Amniotic stem cell (primary cell): ENCODE data around the gene CD200.
"Not testable (repeated sequence)": the region's sequence is repeated elsewhere in the genome, so short reads cannot be mapped to it uniquely, and the experiment has no call there.

Experiments used
- DNase-seq: peaks from one replicate; lab custom pipeline; 2025; lab: John Stamatoyannopoulos, UW

CD200 gene

GRCh38 chr3:112390783-112391641 is 58.1 kb downstream of the CD200 start:
- peak; percentile 37 for DNase-seq

DNA sequence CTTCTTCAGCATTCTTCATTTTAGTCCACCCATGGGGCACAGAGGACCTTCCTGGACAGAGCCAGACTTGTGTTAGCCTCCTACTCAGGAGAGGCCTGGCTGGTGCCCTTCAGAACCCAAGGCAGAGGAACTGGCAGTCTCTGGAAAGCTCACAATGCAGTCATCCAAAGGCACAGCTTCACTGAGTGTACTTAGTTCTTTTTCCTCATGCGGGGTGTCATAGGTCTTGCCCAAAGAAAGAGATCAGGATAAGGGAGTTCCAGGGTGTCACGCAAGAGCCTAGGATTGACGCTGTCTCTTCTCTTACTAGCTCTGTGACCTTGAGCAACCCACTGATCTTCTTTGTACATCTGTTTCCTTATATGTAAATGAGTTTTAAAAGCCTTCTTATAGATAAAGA is 58.7 kb downstream of the CD200 start:
- no peak for DNase-seq

DNA sequence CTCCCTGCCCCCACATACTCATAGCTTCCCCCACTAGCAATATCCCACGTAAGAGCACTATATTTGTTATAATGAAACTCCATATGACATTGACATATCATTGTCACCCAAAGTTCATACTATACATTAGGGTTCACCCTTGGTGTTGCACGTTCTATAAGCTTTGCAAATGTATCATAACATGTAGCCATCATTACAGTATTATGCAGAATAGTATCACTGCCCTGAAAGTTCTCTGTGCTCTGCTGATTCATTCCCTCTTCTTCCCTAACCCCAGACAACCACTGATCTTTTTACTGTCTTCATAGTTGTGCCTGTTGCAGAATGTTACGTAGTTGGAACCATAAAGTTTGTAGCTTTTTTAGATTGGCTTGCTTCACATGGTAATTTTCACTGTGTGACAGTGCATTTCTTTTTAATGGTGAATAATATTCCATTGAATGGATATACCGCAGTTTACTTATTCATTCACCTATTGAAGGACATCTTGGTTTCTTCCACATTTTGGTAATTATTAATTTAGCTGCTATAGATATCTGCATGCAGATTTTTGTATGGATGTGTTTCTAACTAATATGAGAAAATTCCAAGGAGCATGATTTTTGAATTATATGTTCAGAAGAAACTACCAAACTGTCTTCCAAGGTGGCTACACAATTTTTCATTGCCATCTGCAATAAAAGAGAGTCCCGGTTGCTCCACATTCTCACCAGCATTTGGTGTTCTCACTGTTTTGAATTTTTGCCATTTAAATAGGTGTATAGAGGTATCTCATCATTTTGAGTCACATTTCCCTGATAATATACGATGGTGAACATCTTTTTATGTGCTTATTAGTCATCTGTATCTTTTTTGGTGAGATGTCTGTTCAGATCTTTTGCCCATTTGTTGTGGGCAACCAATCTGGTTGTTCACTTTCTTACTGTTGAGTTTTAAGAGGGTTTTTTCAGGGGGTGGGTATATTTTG is 59.7 kb downstream of the CD200 start:
- no peak for DNase-seq

- DNase-seq, result no peak
These were observed 60.4 kb downstream of the CD200 start for GRCh38 chr3:112393360-112393728.

DNA sequence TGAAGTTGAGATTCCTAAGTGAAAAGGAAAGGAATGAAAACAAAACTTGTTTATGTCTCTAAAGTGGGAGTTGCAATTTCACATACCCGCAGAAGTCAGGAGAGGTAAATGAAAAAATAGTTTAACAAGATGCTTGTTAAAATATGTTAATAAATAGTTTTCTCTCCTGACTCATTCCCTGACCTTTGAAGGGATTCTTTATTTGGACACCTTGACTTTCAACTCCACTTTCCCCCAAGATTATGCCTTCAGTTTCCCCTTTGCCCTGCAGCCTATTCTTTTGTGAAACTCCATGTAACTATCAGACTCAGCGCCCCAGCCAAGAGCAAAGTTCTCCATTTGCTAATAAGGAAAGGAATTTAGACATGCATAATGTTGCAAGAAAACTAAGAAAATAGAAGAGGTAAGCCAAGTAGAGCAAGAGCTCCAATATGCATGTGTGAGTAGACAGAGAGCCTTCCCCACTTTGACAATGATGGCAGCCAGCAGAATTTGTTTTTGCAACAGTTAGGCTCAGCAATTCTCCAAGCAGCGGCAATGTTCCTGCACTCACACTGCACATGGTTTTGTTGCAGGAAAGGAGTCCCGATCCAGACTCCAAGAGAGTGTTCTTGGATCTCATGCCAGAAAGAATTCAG is 61.2 kb downstream of the CD200 start:
- DNase-seq, result no peak

- no peak for DNase-seq
These were observed 62.4 kb downstream of the CD200 start for GRCh38 chr3:112395181-112395895.

DNA sequence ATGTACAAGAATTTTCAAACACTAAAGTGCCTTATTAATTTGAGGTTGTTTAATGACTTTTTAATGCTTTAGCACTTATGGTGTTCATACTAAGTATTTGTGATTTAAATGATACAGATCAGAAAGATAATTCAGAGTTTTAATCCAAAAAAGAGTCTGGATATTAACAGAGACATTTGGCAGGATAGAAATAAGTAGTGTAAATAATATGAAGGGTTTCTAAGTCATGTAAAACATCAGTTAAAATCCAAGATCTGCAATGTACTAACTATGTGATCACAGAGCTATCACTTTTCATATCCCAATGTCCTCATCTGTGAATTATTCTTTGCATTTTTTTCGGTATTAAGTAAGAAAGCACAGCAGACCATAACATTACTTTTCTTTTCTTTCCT is 62.9 kb downstream of the CD200 start:
- no peak for DNase-seq

- DNase-seq, result no peak
These were observed 64.6 kb downstream of the CD200 start for GRCh38 chr3:112397556-112397955.

DNA sequence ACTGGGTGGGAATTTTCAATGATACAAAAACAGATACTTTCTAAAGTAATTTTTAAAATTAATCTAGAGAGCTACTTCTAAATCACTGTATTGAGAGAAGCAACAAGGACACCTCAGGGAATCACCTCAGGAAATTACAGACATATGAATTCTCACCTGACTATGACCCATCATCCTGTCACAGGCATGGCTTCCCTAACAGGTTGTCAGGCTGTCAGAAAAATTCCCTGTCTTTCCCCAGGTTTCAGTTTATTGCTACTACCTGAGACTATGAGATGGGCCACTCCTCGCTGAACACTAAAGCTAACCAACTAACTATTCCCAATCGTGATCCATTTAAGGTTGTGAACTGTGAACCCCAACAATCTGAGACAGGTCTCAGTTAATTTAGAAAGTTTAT is 66.1 kb downstream of the CD200 start:
- no peak for DNase-seq

- DNase-seq, result not testable (repeated sequence)
These were observed 66.6 kb downstream of the CD200 start for GRCh38 chr3:112399554-112399953.

- DNase-seq, result not testable (repeated sequence)
These were observed 67.4 kb downstream of the CD200 start for GRCh38 chr3:112400317-112400716.

DNA sequence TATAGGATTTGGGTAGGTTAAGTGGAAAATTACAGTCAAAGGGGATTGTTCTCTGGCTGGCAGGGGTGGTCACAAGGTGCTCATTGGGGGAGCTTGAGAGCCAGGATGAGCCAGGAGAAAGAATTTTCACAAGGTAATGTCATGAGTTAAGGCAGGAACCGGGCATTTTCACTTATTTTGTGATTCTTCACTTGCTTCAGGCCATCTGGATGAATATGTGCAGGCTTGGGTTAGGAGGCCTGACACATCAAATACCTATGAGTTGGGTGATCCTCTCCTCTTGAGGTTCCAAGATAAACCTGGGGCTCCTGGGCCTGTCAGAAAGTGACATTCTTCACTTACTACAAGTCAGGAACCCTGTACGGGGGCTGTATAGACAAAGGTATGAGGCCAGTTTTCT is 68.7 kb downstream of the CD200 start:
- DNase-seq, result no peak

DNA sequence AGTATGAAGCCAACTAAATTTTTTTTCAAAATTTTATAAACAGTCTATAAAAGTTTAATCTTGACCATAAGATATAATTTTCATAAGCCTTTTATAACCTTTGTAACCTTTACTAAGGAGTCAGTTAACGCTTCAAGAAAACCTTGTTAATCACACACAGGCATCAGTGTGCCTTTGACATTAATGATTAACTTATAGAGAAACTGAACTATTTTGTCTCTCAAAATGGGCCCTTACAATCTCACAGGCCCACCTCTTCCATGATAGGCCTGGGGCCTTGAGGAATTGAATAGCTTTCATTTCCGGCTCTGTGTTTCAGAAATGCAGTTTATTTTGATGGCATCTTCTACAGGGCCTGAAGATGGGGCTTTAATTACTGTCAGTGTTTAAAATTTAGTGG is 70.1 kb downstream of the CD200 start:
- DNase-seq, result no peak

- DNase-seq, result not testable (repeated sequence)
These were observed 72.1 kb downstream of the CD200 start for GRCh38 chr3:112404924-112405549.

- DNase-seq, result no peak
These were observed 72.9 kb downstream of the CD200 start for GRCh38 chr3:112405845-112406244.

DNA sequence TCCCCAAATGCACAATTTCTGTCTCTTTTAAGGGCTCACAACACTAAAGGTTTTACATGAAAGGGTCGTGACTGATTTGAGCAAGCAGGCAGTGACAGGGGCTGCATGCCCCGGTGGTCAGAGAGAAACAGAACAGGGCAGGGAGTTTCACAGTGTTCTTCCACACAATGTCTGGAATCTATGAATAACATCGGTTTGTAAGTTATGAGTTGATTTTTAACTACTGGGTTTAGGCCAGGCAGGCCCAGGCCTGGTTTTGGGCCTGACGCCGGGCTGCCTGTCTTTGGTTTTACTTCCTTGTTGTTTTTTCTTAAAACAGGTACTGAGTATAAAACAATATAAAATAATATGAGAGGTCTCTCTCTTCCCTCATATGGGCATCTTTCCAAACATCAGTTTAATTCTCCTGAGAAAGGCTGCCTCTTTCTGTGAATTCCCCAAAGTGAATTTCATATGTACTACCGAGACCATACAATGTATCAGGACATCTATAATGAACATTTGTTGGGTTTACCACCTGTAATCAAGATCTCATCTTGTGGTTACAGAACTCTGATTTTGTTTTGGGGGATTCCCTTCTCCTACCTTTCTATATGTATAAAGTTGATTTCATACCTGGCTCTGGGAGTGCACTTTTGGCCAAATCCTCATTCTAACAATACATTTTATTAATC is 74.4 kb downstream of the CD200 start:
- DNase-seq, result no peak

GRCh38 chr3:112407888-112408702 is 75.1 kb downstream of the CD200 start:
- DNase-seq, result no peak

- DNase-seq, result no peak
These were observed 76.1 kb downstream of the CD200 start for GRCh38 chr3:112409041-112409440.

DNA sequence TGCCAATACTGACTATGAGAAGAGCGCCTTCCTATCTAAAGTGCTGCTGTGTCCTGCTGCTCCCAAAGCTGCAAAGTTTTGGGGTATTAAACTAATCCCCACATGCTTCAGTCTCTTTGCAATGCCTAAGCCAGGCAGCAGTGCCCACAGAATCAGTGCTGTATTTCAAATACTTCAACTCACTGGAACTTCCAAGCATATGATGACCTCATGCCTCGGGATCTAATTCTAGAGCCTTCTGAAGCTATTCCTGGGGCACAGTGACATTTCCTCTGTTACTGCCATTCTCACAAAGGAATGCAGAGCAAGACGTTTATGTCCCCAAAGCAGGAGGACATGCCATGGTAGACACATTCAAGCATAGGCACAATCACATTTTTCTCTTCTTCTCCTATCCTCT is 78.5 kb downstream of the CD200 start:
- DNase-seq, result no peak
